HEK293 (cell line): ENCODE data around the gene ESRRA.

Experiments used
- CTCF ChIA-PET: fragments of 350-600 bp; formaldehyde crosslinking; extraction: SDS; loops from one replicate; lab custom pipeline; 2021; ENCODE audit warnings: antibody characterized with exemption; lab: Yijun Ruan, JAX
- POLR2A ChIA-PET: fragments of 300-600 bp; formaldehyde crosslinking; extraction: SDS; loops from one replicate; lab custom pipeline; 2020; ENCODE audit warnings: antibody characterized with exemption, inconsistent platforms; lab: Yijun Ruan, JAX
- H3K27ac ChIP-seq: fragments of 200-500 bp; sonication (Bioruptor generic); 2 replicates; pipeline ENCODE4 v1.5.1; 2014; ENCODE audit warnings: low read depth, low read length, control low read depth, inconsistent platforms; ENCODE audit errors: extremely low read depth
- H3K36me3 ChIP-seq, 2 experiments: fragments of 200-500 bp in 1 of 2; sonication (Bioruptor generic) in 1 of 2; 1 replicate in 1 of 2; 2 replicates in 1 of 2; pipeline ENCODE4 v1.5.1; 2014 to 2017; ENCODE audit warnings: inconsistent platforms in 2 of 2, low read length in 2 of 2; ENCODE audit not compliant: control insufficient read depth in 2 of 2, insufficient read depth in 1 of 2
- H3K4me1 ChIP-seq: fragments of 200-500 bp; sonication (Bioruptor generic); 2 replicates; pipeline ENCODE4 v1.5.1; 2014; ENCODE audit warnings: mild to moderate bottlenecking, low read length, inconsistent platforms; ENCODE audit not compliant: control insufficient read depth, insufficient read depth
- H3K4me3 ChIP-seq: 2 replicates; pipeline ENCODE4 v1.5.1; 2011; ENCODE audit warnings: low read depth, mild to moderate bottlenecking, control low read depth, low read length, moderate library complexity
- H3K9me3 ChIP-seq: fragments of 200-500 bp; sonication (Bioruptor generic); 2 replicates; pipeline ENCODE4 v1.5.1; 2014; ENCODE audit warnings: low read depth, low read length, inconsistent platforms; ENCODE audit not compliant: control insufficient read depth, insufficient read depth
- BCL11B ChIP-seq: fragments of 450-650 bp; formaldehyde crosslinking; IDR thresholded peaks from 2 replicates; pipeline ENCODE4 v1.5.1; 2016; ENCODE audit warnings: low read depth, missing biosample characterization, missing genetic modification characterization
- CTCF ChIP-seq: fragments of 450-650 bp; formaldehyde crosslinking; IDR thresholded peaks from 2 replicates; pipeline ENCODE4 v1.5.1; 2016; ENCODE audit warnings: missing biosample characterization, missing genetic modification characterization
- GLIS1 ChIP-seq: fragments of 450-650 bp; formaldehyde crosslinking; IDR thresholded peaks from 2 replicates; pipeline ENCODE4 v1.5.1; 2016; ENCODE audit warnings: missing biosample characterization, missing genetic modification characterization
- KLF1 ChIP-seq: fragments of 450-650 bp; formaldehyde crosslinking; IDR thresholded peaks from 2 replicates; pipeline ENCODE4 v1.5.1; 2016; ENCODE audit warnings: missing biosample characterization, missing genetic modification characterization
- KLF16 ChIP-seq: fragments of 450-650 bp; formaldehyde crosslinking; IDR thresholded peaks from 2 replicates; pipeline ENCODE4 v1.5.1; 2017; ENCODE audit warnings: missing biosample characterization, missing genetic modification characterization
- REPIN1 ChIP-seq: fragments of 450-650 bp; formaldehyde crosslinking; IDR thresholded peaks from 2 replicates; pipeline ENCODE4 v1.5.1; 2017; ENCODE audit warnings: missing biosample characterization, missing genetic modification characterization, low read depth
- TRIM28 ChIP-seq: IDR thresholded peaks from 2 replicates; pipeline ENCODE4 v1.6.1; 2011; ENCODE audit warnings: low read length, control low read depth, borderline replicate concordance
- ZBTB7A ChIP-seq: fragments of 450-650 bp; formaldehyde crosslinking; IDR thresholded peaks from 2 replicates; pipeline ENCODE4 v1.5.1; 2016; ENCODE audit warnings: low read depth, missing biosample characterization, missing genetic modification characterization
- ZEB2 ChIP-seq: fragments of 450-650 bp; formaldehyde crosslinking; IDR thresholded peaks from 2 replicates; pipeline ENCODE4 v1.5.1; 2016; ENCODE audit warnings: missing biosample characterization, missing genetic modification characterization
- ZFP3 ChIP-seq: fragments of 450-650 bp; formaldehyde crosslinking; IDR thresholded peaks from 2 replicates; pipeline ENCODE4 v1.5.1; 2016; ENCODE audit warnings: low read depth, missing biosample characterization, missing genetic modification characterization
- ZNF121 ChIP-seq: fragments of 450-650 bp; formaldehyde crosslinking; IDR thresholded peaks from 2 replicates; pipeline ENCODE4 v1.5.1; 2016; ENCODE audit warnings: missing biosample characterization, missing genetic modification characterization
- ZNF175 ChIP-seq: fragments of 450-650 bp; formaldehyde crosslinking; IDR thresholded peaks from 2 replicates; pipeline ENCODE4 v1.5.1; 2016; ENCODE audit warnings: missing biosample characterization, missing genetic modification characterization
- ZNF223 ChIP-seq: fragments of 450-650 bp; formaldehyde crosslinking; IDR thresholded peaks from 2 replicates; pipeline ENCODE4 v1.5.1; 2016; ENCODE audit warnings: missing biosample characterization, missing genetic modification characterization
- ZNF571 ChIP-seq: fragments of 450-650 bp; formaldehyde crosslinking; IDR thresholded peaks from 2 replicates; pipeline ENCODE4 v1.5.0; 2017; ENCODE audit warnings: missing biosample characterization, missing genetic modification characterization
- ZNF629 ChIP-seq: fragments of 450-650 bp; formaldehyde crosslinking; IDR thresholded peaks from 2 replicates; pipeline ENCODE4 v1.5.1; 2017; ENCODE audit warnings: missing biosample characterization, missing genetic modification characterization
- ZNF654 ChIP-seq: fragments of 450-650 bp; formaldehyde crosslinking; IDR thresholded peaks from 2 replicates; pipeline ENCODE4 v1.5.1; 2016; ENCODE audit warnings: low read depth, missing biosample characterization, missing genetic modification characterization
- ZNF658 ChIP-seq: fragments of 450-650 bp; formaldehyde crosslinking; IDR thresholded peaks from 2 replicates; pipeline ENCODE4; 2016; ENCODE audit warnings: missing biosample characterization, missing genetic modification characterization
- ZNF664 ChIP-seq: fragments of 450-650 bp; formaldehyde crosslinking; IDR thresholded peaks from 2 replicates; pipeline ENCODE4 v1.5.1; 2016; ENCODE audit warnings: missing biosample characterization, missing genetic modification characterization
- ZNF768 ChIP-seq: fragments of 450-650 bp; formaldehyde crosslinking; IDR thresholded peaks from 2 replicates; pipeline ENCODE4 v1.5.1; 2018; ENCODE audit warnings: missing biosample characterization, mild to moderate bottlenecking, missing genetic modification characterization
- ZSCAN4 ChIP-seq: fragments of 450-650 bp; formaldehyde crosslinking; IDR thresholded peaks from 2 replicates; pipeline ENCODE4 v1.5.1; 2017; ENCODE audit warnings: missing biosample characterization, missing genetic modification characterization
- TF ChIP-seq, protein P1 (sequence below): fragments of 450-650 bp; formaldehyde crosslinking; IDR thresholded peaks from 2 replicates; pipeline ENCODE4 v1.5.1; 2016; ENCODE audit warnings: missing biosample characterization, missing genetic modification characterization

ESRRA gene

GRCh38 chr11:64327993-64328392, 22.7 kb downstream of the ESRRA start (continued):
- TF ChIP-seq ZNF175 (tag by site-specific recombination) (no peak), ZNF571 (tag by site-specific recombination) (no peak), ZNF768 (tag by site-specific recombination) (no peak)
- TF ChIP-seq, protein P1, sequence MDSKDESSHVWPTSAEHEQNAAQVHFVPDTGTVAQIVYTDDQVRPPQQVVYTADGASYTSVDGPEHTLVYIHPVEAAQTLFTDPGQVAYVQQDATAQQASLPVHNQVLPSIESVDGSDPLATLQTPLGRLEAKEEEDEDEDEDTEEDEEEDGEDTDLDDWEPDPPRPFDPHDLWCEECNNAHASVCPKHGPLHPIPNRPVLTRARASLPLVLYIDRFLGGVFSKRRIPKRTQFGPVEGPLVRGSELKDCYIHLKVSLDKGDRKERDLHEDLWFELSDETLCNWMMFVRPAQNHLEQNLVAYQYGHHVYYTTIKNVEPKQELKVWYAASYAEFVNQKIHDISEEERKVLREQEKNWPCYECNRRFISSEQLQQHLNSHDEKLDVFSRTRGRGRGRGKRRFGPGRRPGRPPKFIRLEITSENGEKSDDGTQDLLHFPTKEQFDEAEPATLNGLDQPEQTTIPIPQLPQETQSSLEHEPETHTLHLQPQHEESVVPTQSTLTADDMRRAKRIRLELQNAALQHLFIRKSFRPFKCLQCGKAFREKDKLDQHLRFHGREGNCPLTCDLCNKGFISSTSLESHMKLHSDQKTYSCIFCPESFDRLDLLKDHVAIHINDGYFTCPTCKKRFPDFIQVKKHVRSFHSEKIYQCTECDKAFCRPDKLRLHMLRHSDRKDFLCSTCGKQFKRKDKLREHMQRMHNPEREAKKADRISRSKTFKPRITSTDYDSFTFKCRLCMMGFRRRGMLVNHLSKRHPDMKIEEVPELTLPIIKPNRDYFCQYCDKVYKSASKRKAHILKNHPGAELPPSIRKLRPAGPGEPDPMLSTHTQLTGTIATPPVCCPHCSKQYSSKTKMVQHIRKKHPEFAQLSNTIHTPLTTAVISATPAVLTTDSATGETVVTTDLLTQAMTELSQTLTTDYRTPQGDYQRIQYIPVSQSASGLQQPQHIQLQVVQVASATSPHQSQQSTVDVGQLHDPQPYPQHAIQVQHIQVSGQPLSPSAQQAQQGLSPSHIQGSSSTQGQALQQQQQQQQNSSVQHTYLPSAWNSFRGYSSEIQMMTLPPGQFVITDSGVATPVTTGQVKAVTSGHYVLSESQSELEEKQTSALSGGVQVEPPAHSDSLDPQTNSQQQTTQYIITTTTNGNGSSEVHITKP (tag by site-specific recombination) = no peak

DNA sequence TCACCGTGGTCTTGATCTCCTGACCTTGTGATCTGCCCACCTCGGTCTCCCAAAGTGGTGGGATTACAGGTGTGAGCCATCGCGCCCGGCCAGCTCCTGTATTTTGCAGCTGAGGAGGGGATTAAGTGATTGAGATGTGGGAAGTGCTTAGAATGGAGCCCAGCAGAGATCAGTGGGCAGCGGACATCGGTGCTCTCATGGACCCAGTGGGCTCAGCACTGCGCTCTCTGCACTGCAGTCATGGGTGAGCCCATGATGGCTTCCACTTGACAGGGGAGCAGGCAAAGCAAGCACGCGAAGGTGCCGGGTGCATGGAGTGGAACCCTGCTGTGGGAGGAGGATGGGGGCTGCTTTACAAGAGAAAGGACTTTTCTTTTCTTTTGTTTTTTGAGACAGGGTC, 25.6 kb downstream of the ESRRA start:
- H3K36me3 ChIP-seq = no peaks in the 10 kb centered on the region
- TF ChIP-seq ZNF223 (tag by site-specific recombination) (no peak), ZNF121 (no peak), ZNF658 (tag by site-specific recombination) (no peak), TRIM28 (no peak), REPIN1 (tag by site-specific recombination) (no peak), BCL11B (tag by site-specific recombination) (no peak)
- H3K4me1 ChIP-seq = no peaks in the 10 kb centered on the region
- ChIA-PET POLR2A (interaction anchor here (2.8 kb wide), 1 partner anchor 14 kb away, joined by 18 read pairs; the partner anchor contains the start of genes PRDX5 and TRMT112), CTCF (interaction anchor here (0.6 to 9.6 kb wide), 14 partner anchors 8 to 782 kb away, joined by 3 to 81 read pairs (median 6); partner anchors contain the start of genes ESRRA, PRDX5, RPS6KA4 and TRMT112)
- H3K9me3 ChIP-seq = no peaks in the 10 kb centered on the region
- H3K27ac ChIP-seq = no peak overlapping the region
- no peak overlapping the region for H3K4me3 ChIP-seq

DNA sequence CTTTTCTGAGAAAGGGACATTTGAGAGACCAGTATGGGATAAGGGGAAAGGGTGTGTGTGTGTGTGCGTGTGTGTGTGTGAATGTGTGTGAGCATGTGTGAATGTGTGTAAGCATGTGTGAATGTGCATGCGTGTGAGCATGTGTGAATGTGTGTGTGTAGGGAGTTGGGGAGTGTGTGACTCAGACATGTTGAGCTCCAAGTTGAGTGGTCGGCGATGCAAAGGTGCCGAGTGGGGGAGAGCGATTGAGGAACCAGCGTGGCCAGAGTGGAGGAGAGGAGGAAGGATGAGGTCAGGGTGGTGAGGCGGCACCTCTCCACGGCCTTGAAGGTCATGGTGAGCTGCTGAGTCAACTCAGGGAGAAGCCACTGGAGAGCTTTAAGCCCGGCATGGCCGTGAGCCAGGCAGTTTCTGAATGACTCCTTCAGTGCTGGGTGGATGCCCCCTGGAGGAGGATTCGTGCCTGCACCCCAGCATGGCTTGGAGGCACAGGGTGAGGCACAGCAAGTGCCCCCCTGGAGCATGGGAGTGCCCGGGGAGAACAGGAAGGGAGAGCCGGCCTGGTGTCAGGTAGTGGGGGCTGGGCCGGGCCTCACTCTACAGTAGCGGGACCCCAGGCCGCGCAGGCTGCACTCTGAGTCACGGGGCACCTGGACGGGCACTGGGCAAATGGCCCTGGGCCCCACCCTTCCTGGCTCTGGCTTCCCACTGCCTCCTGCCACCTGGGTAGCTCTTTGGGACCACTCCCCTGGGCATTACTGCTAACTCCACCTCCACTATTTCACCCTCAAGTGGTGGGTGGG, 26.4 kb downstream of the ESRRA start:
- Histone ChIP-seq H3K9me3 (no peaks in the 10 kb centered on the region), H3K4me3 (no peak overlapping the region), H3K4me1 (no peaks in the 10 kb centered on the region), H3K36me3 (no peaks in the 10 kb centered on the region), H3K27ac (no peak overlapping the region)
- ChIA-PET CTCF (interaction anchor here (0.5 to 9.6 kb wide), 25 partner anchors 9 to 644 kb away, joined by 3 to 81 read pairs (median 4); partner anchors contain the start of genes PRDX5, RPS6KA4 and TRMT112), POLR2A (interaction anchor here (0.8 to 2.8 kb wide), 4 partner anchors 11 to 80 kb away, joined by 3 to 18 read pairs (median 5); partner anchors contain the start of genes PRDX5 and TRMT112)
- TF ChIP-seq ZNF629 (no peak), ZSCAN4 (peak; percentile 90), ZEB2 (tag by site-specific recombination) (no peak), ZBTB7A (tag by site-specific recombination) (no peak), CTCF (tag by site-specific recombination) (peak; percentile 60), KLF16 (tag by site-specific recombination) (no peak), ZFP3 (no peak), ZNF654 (tag by site-specific recombination) (0 out of 2 replicates have a peak, but pooled peaks have one; percentile 5), ZNF664 (tag by site-specific recombination) (no peak), KLF1 (tag by site-specific recombination) (no peak), GLIS1 (peak; percentile 92)
- TF ChIP-seq, protein P1 (tag by site-specific recombination) = 0 out of 2 replicates have a peak, but pooled peaks have one; percentile 43
